ENCODE results near the gene SHROOM2.

GRCh38 chrX:9940421-9940820 is 154.2 kb downstream of the SHROOM2 start:
- TF ChIP-seq SUZ12 (IDR thresholded peaks at IDR 0.05) (no peak), FOXK2 (IDR thresholded peaks at IDR 0.05) (no peak), HDGF (IDR thresholded peaks at IDR 0.05; ENCODE audit: borderline replicate concordance) (no peak), FOXA1 (IDR thresholded peaks at IDR 0.05) (no peak), L3MBTL2 (conservative IDR thresholded peaks at IDR 0.05) (no peak), FOXM1 (IDR thresholded peaks at IDR 0.05; ENCODE audit: borderline replicate concordance) (no peak), TARDBP (IDR thresholded peaks at IDR 0.05) (no peak), BHLHE40 (IDR thresholded peaks at IDR 0.05; ENCODE audit: borderline replicate concordance) (no peak), NFRKB (IDR thresholded peaks at IDR 0.05) (no peak), ARNT (IDR thresholded peaks at IDR 0.05) (no peak), ZNF384 (IDR thresholded peaks at IDR 0.05) (no peak), SP1 (IDR thresholded peaks at IDR 0.05) (no peak), PKNOX1 (IDR thresholded peaks at IDR 0.05) (no peak)
